T47D (cell line): ENCODE measurements around the gene ADAM23.

Experiments
- DNase-seq, 2 experiments: peaks; one replicate each; pipeline versions ENCODE4 v3.0.0 to v3.0.0-alpha.2; 2011 to 2012; ENCODE audit warnings: low read depth in 1 of 2, low spot score in 1 of 2
- JUND ChIP-seq: IDR thresholded peaks from 2 replicates; pipeline ENCODE4 v1.6.1; 2012; ENCODE audit warnings: low read depth
- in situ Hi-C: cut with HindIII; loops from 2 replicates; pipeline ENCODE4 v1.10.0; 2016; ENCODE audit warnings: low sequenced_read_pairs, low pct_unique_long_range_greater_than_20kb

The ADAM23 gene

GRCh38 chr2:206430452-206430851 is 12.9 kb upstream of the ADAM23 start:
- in situ Hi-C loops, result no loop called here
- TF ChIP-seq JUND, result no peak
- no peak for DNase-seq

- in situ Hi-C loops, result no loop called here
- TF ChIP-seq JUND, result no peak
- DNase-seq, result no peak
Measured at GRCh38 chr2:206431439-206431838, 11.9 kb upstream of the ADAM23 start.

- in situ Hi-C loops, result no loop called here
- TF ChIP-seq JUND, result no peak
- DNase-seq, result no peak
Measured at GRCh38 chr2:206432193-206433082, 10.9 kb upstream of the ADAM23 start.

- DNase-seq, result no peak
Measured at GRCh38 chr2:206433190-206433589, 10.1 kb upstream of the ADAM23 start.

GRCh38 chr2:206433686-206434085 is 9.6 kb upstream of the ADAM23 start:
- in situ Hi-C loops, result no loop called here

More at GRCh38 chr2:206433190-206433589, 10.1 kb upstream of the ADAM23 start:
- in situ Hi-C loops, result no loop called here
- TF ChIP-seq JUND, result no peak

GRCh38 chr2:206435742-206436141 is 7.6 kb upstream of the ADAM23 start:
- DNase-seq, result no peak
- TF ChIP-seq JUND, result no peak
- in situ Hi-C loops, result no loop called here

More at GRCh38 chr2:206433686-206434085, 9.6 kb upstream of the ADAM23 start:
- DNase-seq, result no peak
- TF ChIP-seq JUND, result no peak

DNA sequence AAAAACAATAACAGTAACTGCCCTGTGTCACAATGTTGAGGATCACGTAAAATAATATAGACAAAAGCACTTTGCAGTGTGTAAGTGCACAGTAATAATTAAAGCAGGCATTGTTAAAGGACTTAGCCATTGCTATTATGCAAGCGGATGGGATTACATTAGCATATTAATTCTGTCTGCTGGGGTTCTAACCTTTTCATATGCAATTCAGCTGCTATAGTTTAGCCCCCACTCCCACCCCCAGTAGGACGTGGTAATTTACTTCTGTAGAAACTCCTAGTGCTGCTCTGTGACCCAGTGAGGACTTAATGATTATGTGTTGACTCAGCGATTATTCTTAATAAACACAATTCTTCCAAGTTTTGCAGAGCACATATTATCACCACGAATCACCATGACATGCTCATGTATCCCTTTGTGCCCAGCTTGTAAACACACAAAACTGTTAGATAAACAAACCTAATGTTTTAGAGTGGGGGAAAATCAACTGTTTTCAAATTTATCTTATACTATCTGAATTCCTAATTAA is 5.1 kb upstream of the ADAM23 start:
- TF ChIP-seq JUND, result no peak
- no peak for DNase-seq
- in situ Hi-C loops, result no loop called here

DNA sequence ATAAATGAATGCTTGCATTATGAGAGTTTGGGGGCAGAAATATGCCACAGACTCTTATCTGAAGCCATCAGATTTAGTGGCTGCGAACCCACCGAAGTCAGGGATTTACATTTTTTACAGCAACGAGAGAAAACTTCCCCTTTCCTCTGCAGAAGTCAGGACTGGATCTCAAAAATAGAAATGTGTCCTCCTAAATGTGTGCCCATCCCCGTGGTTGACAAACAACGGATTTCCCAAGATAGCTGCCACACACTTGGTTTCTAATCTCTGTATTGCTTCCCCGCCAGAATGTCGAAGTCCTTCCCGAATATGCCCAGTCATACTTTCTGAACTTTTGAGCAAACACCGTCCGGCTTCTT is 879 bp upstream of the ADAM23 start:
- no peak for DNase-seq
- TF ChIP-seq JUND, result no peak
- in situ Hi-C loops, result no loop called here

DNA sequence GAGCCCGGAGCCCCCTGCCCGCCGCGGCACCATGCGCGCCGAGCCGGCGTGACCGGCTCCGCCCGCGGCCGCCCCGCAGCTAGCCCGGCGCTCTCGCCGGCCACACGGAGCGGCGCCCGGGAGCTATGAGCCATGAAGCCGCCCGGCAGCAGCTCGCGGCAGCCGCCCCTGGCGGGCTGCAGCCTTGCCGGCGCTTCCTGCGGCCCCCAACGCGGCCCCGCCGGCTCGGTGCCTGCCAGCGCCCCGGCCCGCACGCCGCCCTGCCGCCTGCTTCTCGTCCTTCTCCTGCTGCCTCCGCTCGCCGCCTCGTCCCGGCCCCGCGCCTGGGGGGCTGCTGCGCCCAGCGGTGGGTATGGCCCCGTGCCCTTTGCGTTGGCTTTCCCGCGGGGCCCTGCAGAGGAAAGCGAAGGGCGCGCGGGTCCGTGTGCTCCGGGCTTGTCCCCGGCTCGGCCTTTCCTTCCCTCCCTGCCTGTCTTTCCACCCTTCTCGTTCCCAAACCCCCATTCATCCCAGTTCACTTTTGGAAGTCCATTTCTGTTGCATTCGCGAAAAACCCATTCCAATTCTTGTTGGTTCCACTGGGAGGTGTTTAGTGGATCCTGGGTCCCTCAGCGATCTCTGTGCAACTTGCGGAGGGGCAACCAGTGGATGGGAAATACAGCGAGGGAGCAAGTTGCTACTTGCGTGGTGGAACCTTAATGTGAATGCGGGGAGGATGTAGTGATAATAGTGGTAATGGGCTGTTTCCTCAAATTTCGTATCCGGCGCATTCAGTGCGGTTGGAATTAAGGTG is 599 bp downstream of the ADAM23 start:
- in situ Hi-C loops, result no loop called here
- no peak for TF ChIP-seq JUND
- no peak for DNase-seq

DNA sequence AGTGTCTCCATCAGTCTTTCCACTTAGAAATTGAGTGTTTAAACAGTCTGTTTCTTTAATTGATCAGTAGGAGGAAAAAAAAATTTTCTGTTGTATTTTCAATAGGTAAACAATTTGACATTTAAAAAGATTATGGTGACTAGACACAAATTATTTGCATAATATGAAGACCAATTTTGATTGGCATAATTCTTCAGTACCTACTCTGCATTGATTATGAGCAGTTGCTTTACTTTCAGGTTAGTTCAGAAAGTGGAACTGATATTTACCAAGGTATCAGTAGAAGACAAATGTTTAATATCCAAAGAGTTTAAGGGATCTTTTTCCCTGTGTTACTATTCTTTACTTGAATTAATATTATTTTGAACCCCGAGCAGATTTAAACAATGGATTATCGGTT is 2.6 kb downstream of the ADAM23 start:
- no peak for DNase-seq
- TF ChIP-seq JUND, result no peak
- in situ Hi-C loops, result no loop called here

GRCh38 chr2:206452242-206452641 is 8.9 kb downstream of the ADAM23 start:
- in situ Hi-C loops, result no loop called here
- no peak for DNase-seq
- no peak for TF ChIP-seq JUND

DNA sequence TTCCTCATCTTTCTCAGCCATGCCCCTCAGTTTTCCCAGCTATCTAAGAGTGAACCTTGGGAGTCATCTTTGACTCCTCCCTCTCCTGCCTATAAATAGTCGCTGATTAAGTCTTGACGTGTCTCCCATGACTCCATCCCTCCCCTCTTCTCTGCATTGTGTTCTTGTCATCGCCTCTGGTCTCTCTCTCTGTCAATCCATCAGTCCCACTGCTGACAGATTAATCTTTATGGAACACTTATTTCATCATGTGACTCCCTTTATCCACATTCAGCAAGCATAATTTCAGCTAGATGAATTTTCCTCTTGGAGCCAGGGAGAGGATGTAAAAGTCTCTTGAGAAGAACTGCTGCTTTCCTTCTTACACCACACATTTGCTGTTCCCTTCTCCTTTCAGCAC is 9.4 kb downstream of the ADAM23 start:
- in situ Hi-C loops, result no loop called here
- TF ChIP-seq JUND, result no peak
- DNase-seq, result no peak
